GM21447 (cell line): ENCODE measurements around the gene SMARCA4.
A peak's percentile ranks its signal among the peaks of the same experiment; 100 is the strongest.

ENCODE experiments used
- ATAC-seq: cut with Tn5 transposase; IDR thresholded peaks from one replicate; pipeline ENCODE4 v1.9.1; 2021; ENCODE audit not compliant: unreplicated experiment

SMARCA4 gene

DNA sequence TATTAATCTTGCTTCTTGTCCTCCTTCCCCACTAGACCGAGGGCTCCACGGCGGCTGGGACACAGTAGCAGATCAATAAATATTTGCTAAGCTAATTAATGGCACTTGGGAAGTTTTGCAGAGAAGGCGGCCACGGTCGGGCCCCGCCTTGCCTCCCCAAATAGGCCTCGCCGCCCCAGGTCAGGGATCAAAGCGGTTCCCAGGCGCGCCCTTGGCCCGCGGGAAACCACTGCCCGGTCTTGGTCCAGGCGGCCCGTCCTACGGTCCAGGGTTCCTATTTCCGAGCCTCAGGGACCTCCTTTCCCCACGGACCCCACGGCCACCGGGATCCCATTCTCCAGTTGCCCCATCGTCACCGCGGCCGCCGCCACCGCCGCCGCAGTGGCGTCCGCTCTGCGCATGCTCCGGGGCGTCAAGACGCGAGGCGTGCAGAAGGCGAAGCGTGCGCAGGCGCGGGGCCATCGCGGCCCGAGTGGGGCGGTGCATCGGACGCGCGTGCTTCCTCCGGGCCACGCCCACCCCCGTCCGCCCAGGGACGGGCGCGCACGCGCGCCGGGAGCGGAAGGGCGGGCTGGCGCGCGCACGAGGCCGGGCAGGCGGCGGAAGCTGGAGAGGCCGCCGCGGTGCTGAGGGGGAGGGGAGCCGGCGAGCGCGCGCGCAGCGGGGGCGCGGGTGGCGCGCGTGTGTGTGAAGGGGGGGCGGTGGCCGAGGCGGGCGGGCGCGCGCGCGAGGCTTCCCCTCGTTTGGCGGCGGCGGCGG lies at the start of gene SMARCA4:
SMARCA4 (plus strand) TSS at position 717 of the 759 bp plus-strand sequence. CDS start 23,122 bp downstream, outside the sequence.
- peak; percentile 66 for ATAC-seq

DNA sequence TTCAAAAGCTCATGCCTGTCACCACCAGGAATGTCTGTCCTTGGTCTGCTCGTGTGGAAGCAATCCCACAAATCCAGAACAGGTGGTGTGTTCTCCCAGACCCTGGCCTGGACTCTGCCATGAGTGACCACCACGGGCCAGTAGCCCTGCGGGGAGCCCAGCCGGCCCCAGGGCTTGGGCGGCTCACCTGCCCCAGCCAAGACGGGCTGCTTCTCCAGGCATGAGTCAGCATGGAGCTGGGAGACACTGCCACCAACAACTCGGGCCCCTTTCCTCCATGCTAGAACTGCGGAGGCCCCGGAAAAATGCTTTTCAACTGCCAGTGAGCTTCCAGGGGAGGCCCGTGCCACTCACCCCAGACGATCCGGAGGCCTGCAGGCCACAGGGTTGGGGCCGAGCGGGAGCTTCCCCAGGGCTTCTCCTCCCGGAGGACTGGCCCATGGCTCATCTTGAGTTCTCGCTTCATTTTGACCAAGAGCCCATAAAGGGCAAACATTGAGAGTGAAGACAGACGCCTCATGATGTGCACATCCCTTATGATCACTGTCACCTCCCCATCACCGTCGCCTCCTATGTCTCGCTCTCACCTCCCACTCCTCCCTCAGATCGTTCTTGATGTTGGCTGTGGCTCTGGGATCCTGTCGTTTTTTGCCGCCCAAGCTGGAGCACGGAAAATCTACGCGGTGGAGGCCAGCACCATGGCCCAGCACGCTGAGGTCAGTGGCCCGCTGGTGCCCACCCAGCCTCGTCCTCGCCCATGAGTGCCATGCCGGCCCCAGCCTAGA lies 49.1 kb upstream of the SMARCA4 start:
- ATAC-seq: no peak

DNA sequence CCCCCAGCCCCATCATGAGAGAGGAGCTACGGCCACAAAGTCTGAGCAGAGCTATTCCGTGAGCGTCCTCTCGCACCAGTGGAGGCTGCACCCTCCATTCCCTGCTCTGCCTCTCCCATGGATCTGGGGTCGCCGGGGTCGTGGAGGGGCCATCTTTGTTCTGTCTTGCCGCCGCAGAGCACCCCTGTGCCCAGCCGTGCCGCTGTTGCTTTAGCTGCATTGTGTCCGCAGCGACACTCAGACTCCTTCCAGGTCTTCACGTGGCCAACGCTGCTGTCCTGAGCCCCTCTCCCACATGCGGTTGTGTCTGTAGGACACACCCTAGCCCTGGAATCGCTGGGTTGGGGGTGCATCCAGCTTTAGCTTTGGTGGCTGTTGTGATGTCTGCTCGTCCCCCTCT lies 48.2 kb upstream of the SMARCA4 start:
- no peak for ATAC-seq

DNA sequence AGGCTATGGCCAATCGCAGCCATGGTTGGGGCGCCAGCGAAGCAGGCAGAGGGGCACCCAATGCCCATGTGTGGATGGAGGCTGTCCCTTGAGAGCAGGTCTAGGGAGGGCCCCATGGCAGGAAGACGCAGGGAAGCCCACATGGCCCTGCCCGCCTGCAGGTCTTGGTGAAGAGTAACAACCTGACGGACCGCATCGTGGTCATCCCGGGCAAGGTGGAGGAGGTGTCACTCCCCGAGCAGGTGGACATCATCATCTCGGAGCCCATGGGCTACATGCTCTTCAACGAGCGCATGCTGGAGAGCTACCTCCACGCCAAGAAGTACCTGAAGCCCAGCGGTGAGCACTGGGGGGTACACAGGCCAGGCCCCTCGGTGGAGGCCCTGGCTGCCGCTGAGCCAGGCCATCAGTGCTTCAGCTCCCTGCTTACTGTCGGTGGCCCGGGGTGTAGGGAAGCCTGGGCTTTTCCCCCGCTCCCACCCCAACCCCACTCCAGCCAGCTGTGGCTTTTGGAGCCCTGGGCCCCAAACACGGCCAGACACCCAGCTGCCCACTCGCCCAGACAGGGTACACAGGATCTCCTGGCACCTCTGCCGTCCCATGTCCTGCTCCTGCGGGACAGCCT lies 47.0 kb upstream of the SMARCA4 start:
- no peak for ATAC-seq

DNA sequence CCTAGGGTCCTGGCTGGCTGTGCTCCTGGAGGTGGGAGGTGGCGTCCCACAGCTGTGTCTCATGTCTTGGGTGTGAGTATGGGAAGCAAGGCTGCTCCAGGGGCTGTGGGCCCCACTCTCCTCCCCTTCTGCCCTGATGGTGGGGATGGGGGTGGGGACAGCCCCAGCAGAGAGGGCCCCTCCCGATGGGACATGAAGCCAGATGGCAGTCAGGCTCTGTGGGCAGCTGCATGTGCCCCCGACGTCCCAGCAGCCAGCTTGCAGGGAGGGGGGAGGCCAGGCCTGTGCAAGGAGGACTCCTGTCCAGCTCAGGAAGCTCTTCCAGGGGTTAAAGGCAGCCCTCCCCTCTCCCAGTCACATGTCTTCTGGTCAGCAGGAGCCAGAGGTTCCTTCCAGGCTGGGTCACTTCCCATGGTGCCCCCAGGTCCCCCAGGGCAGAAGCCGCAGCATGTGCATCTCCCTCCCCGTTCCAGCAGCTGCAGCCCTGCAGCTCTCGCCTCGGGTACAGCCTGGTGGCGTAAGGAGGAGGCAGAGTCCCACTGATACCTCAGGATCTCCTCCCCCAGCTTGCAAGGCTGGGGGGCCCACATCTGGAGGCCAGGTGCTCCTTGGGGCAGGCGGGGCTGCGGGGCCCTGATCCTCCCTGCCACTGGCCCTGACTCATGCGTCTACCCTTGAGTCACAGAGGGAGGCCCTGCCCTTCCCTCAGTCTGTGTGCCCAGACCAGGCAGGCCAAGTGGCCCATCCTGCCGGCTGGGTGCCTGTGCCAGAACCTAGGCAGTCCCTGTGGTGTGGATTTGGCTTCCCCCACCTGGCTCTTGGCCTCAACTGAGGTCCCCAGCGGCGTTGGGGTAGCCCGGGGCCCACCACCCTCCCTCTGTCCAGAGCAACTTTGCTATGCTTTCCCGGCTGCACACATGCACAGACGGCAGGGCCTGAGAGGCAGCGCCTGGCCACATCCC lies 45.4 kb upstream of the SMARCA4 start:
- ATAC-seq: no peak

DNA sequence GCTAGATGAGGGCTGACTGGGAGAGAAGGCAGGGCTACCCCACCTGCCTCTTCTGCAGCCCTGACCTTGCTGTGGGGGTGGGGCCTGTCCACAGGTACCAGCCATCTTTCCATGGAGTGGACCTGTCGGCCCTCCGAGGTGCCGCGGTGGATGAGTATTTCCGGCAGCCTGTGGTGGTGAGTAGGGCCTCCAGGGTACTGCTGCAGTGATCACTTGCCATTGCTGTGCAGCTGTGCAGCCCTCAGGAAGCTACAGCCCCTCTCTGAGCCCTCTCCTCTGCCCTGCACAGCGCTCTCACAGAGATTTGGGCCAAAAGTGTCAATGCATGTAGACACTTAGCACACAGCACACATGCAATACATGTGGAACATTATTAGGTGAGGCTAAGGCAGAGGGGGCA lies 44.2 kb upstream of the SMARCA4 start:
- ATAC-seq: no peak

DNA sequence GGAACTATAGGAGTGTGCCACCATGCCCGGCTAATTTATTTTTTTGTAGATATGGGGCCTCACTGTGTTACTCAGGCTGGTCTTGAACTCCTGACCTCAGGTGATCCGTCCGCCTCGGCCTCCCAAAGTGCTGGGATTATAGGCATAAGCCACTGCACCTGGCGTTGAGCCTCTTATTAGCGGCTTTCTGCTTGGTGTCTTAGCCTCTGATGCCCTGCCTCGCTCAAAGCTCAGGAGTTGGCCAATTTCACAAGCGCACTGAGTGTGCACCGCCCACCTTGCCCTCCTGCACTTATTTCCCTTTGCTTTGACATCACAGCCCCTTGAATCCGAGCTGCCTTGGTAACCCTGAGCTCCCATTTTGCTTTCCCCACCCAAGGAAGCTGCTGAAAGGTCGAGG lies 42.5 kb upstream of the SMARCA4 start:
- no peak for ATAC-seq

DNA sequence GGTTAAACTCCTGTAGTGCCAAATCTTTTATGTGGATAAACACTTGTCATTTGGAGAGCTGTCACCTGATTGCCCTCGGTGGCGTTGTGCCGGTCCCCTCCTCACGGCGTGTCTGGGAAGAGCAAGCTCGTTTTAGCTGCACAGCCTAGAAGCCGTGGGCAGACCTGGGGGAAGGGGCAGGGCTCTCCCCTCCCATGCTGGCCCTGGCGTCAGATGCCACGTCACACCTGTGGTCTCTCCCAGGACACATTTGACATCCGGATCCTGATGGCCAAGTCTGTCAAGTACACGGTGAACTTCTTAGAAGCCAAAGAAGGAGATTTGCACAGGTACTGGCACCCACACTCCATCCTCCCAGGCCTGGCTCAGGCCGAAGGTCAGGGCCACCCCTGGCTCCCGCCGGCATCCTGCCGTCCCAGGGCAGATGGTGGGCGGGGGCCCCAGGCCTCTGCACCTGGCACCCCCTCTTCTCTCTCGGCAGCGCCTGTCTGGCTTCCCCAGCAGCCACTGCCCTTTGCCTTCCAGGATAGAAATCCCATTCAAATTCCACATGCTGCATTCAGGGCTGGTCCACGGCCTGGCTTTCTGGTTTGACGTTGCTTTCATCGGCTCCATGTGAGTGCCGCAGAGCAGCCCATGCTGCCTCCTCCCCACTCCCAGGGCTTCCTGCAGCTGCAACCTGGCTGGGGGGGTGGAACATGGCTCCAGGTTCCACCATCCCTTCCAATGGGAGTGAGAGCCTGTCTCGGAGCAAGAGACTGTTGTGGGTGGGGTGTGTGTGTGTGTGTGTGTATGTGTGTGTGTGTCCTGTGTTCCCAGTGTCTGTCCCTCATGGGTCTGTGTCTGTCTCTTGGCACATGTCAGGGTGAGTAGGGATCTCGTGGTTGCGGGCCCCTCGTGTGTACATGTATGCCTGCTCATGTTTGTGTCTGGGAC lies 41.2 kb upstream of the SMARCA4 start:
- ATAC-seq: no peak

- ATAC-seq: no peak
These were observed 40.6 kb upstream of the SMARCA4 start for GRCh38 chr19:10920288-10920655.

DNA sequence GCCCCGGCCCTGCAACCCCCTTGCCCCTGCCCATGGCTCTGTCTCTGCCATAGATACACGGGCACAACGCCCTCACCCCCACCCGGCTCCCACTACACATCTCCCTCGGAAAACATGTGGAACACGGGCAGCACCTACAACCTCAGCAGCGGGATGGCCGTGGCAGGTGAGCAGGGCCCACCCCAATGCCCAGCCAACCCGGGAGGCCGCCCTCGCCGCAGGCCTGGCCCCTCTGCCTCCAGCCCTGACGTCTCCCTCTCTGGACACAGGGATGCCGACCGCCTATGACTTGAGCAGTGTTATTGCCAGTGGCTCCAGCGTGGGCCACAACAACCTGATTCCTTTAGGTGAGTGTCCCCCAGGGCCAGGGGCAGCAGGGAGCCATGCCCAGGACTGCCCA lies 40.0 kb upstream of the SMARCA4 start:
- no peak for ATAC-seq

DNA sequence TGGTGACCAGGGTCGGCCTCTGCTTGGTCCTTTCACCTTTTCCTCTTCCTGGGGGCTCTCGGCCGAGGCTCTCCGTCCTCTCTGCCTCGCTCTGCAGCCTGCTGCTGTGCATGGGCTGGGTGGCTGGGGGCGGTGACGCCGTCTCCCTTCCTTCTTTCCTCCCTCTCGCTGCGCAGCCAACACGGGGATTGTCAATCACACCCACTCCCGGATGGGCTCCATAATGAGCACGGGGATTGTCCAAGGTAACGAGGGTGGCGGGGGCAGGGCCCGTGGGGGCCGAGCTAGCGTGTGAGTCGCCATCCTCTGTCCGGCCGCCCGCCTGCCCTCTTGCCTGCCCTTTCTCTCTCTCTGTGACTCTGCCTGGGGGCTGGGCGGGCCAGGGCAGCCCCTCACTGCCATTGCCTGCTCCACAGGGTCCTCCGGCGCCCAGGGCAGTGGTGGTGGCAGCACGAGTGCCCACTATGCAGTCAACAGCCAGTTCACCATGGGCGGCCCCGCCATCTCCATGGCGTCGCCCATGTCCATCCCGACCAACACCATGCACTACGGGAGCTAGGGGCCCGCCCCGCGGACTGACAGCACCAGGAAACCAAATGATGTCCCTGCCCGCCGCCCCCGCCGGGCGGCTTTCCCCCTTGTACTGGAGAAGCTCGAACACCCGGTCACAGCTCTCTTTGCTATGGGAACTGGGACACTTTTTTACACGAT lies 39.5 kb upstream of the SMARCA4 start:
- no peak for ATAC-seq

DNA sequence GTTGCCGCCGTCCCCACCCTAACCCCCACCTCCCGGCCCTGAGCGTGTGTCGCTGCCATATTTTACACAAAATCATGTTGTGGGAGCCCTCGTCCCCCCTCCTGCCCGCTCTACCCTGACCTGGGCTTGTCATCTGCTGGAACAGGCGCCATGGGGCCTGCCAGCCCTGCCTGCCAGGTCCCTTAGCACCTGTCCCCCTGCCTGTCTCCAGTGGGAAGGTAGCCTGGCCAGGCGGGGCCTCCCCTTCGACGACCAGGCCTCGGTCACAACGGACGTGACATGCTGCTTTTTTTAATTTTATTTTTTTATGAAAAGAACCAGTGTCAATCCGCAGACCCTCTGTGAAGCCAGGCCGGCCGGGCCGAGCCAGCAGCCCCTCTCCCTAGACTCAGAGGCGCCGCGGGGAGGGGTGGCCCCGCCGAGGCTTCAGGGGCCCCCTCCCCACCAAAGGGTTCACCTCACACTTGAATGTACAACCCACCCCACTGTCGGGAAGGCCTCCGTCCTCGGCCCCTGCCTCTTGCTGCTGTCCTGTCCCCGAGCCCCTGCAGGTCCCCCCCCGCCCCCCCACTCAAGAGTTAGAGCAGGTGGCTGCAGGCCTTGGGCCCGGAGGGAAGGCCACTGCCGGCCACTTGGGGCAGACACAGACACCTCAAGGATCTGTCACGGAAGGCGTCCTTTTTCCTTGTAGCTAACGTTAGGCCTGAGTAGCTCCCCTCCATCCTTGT lies 38.8 kb upstream of the SMARCA4 start:
- ATAC-seq: no peak

GRCh38 chr19:10922638-10923014 lies 38.2 kb upstream of the SMARCA4 start:
- no peak for ATAC-seq

GRCh38 chr19:10923260-10924112 lies 37.3 kb upstream of the SMARCA4 start:
- ATAC-seq: no peak

GRCh38 chr19:10924597-10924996 lies 36.2 kb upstream of the SMARCA4 start:
- no peak for ATAC-seq

DNA sequence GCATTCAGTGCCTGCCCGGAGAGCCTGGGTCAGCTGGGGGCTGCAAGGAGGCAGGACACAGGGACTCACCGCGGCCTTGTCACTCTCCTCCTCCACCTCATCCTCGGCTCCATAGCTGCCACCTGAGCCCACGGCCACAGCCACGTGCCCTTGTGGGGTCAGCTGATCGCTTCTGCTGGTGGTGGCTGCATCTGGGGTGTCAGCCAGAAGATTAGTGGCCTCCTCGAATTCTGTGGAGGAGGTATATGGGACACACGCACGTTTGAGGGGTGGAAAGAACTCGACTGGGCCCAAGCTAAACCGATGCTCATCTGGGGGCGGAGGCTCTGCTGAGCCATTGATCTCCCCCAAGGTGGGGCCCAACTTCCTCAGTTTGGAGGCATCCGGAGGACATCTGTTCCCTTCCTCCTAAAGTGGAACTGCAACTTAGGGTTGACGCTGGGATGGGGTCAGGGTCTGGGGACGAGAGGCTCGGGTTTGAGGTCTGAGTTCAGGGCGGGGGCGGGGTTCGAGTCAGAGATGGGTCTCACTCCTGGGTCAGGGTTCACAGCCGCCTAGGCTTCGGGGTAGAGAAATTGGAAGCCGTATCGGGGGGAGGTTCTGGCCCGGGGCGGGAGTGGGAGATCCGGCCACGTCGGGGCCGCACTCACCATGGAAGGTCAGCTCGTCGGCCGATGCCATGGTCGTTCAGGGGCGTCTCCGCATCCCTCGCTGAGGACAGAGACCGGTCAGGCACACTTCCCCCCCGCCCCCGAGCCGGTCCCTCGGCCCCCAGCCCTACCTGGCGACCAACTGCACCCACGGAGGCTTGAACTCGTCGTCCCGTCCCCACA lies 32.9 kb upstream of the SMARCA4 start:
- ATAC-seq: peak; percentile 29
